ENCODE results near the gene PIK3IP1. TPM values are rescaled to one million over a fixed set of nuclear protein-coding genes. Genes with fewer than 3 reads are reported as not detected.

The PIK3IP1 gene, protein sequence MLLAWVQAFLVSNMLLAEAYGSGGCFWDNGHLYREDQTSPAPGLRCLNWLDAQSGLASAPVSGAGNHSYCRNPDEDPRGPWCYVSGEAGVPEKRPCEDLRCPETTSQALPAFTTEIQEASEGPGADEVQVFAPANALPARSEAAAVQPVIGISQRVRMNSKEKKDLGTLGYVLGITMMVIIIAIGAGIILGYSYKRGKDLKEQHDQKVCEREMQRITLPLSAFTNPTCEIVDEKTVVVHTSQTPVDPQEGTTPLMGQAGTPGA
- 23.6 TPM for total RNA-seq

DNA sequence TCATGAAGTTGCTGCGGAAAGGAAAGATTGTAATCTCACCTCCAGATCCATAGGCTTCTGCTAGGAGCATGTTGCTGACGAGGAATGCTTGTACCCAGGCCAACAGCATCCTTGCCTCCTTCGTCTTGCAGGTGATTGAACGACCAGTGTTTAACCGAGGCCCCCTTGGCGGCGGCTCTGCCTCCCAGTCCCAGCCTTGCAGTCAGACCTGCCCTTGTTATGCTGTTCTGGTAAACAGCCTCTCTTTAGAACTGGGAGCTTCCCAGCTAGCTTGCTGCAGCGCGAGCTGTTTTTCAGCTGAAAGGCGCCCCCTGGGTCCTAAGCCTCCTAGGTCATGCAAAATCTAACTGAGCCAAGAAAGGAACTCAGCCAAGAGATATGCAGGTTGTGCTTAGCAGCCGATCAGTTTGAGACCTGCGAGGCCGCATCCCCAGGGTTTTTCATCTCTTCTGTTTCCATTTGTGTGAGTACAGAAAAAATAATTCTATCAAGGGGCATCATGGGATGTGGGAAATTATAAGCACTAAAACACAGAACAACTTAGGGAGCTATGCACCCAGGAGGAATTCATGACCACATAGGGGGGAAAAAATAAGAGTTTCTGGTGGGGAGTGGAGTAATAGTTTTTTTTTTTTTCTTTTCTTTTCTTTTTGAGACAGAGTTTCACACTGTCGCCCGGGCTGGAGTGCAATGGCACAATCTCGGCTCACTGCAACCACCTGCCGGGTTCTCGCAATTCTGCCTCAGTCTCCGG lies at the start of gene PIK3IP1:
Gene PIK3IP1, minus strand, starts transcription at position 253 of the 754 bp plus-strand sequence. Its CDS starts 144 bp downstream, at position 109.

Small RNA genes within 50 kb of the gene (small RNA-seq; reads per million reads assigned to genes)
- not detected for gene RNA5SP496 (ENCODE audit: low replicate concordance)

Other genes starting within 250 kb of the PIK3IP1 start
- gene SMTN, start 211.2 kb downstream of the PIK3IP1 start, total RNA-seq = 107 TPM
- 29.4 TPM for gene SELENOM, start 184.9 kb downstream of the PIK3IP1 start, total RNA-seq
- gene INPP5J, start 169.5 kb downstream of the PIK3IP1 start, total RNA-seq = 5.0 TPM
- not detected for gene PLA2G3, start 152.0 kb downstream of the PIK3IP1 start, total RNA-seq
- gene RNF185, start 132.3 kb downstream of the PIK3IP1 start, total RNA-seq = 30.5 TPM
- gene LIMK2, start 80.2 kb downstream of the PIK3IP1 start, total RNA-seq = 55.2 TPM
- 47.2 TPM for gene PATZ1, start 53.9 kb upstream of the PIK3IP1 start, total RNA-seq
- 43.3 TPM for gene DRG1, start 107.1 kb upstream of the PIK3IP1 start, total RNA-seq
- gene EIF4ENIF1, start 197.4 kb upstream of the PIK3IP1 start, total RNA-seq = 14.8 TPM
- gene SFI1, start 204.0 kb upstream of the PIK3IP1 start, total RNA-seq = 35.3 TPM